ENCODE measurements around the gene SETBP1.

The SETBP1 gene

GRCh38 chr18:44848644-44849335, 168.1 kb downstream of the SETBP1 start:
- TF ChIP-seq CTCF (IDR thresholded peaks at IDR 0.05), result no peak
- peaks cover 12% of the 10 kb centered on the region for H3K4me1 Mint-ChIP-seq
- H3K4me3 Mint-ChIP-seq, result no peak overlapping the region
- peaks cover 6% of the 10 kb centered on the region for H3K9me3 Mint-ChIP-seq
- H3K27me3 Mint-ChIP-seq (ENCODE audit: low read depth, poor library complexity), result no peaks in the 10 kb centered on the region
- no peak for DNase-seq
- H3K36me3 Mint-ChIP-seq (ENCODE audit: low read depth), result peaks cover 23% of the 10 kb centered on the region
- no peak overlapping the region for H3K27ac Mint-ChIP-seq

- peaks cover 5% of the 10 kb centered on the region for H3K9me3 Mint-ChIP-seq
- no peak overlapping the region for H3K4me3 Mint-ChIP-seq
- DNase-seq, result no peak
- peaks cover 27% of the 10 kb centered on the region for H3K36me3 Mint-ChIP-seq (ENCODE audit: low read depth)
- no peaks in the 10 kb centered on the region for H3K27me3 Mint-ChIP-seq (ENCODE audit: low read depth, poor library complexity)
- peaks cover 12% of the 10 kb centered on the region for H3K4me1 Mint-ChIP-seq
- H3K27ac Mint-ChIP-seq, result no peak overlapping the region
- TF ChIP-seq CTCF (IDR thresholded peaks at IDR 0.05), result no peak
Observed at GRCh38 chr18:44849361-44849760, 168.7 kb downstream of the SETBP1 start.

- Mint-ChIP-seq H3K36me3 (ENCODE audit: low read depth) (peaks cover 27% of the 10 kb centered on the region), H3K27ac (no peak overlapping the region), H3K9me3 (no peaks in the 10 kb centered on the region), H3K27me3 (ENCODE audit: low read depth, poor library complexity) (no peaks in the 10 kb centered on the region), H3K4me3 (no peak overlapping the region), H3K4me1 (peaks cover 6% of the 10 kb centered on the region)
- TF ChIP-seq CTCF (IDR thresholded peaks at IDR 0.05), result no peak
- DNase-seq, result no peak
Observed at GRCh38 chr18:44850001-44850400, 169.3 kb downstream of the SETBP1 start.

- no peak overlapping the region for H3K4me3 Mint-ChIP-seq
- H3K36me3 Mint-ChIP-seq (ENCODE audit: low read depth), result peaks cover 29% of the 10 kb centered on the region
- no peaks in the 10 kb centered on the region for H3K27me3 Mint-ChIP-seq (ENCODE audit: low read depth, poor library complexity)
- DNase-seq, result no peak
- H3K4me1 Mint-ChIP-seq, result no peaks in the 10 kb centered on the region
- no peaks in the 10 kb centered on the region for H3K9me3 Mint-ChIP-seq
- H3K27ac Mint-ChIP-seq, result no peak overlapping the region
- TF ChIP-seq CTCF (IDR thresholded peaks at IDR 0.05), result no peak
Observed at GRCh38 chr18:44851856-44852621, 171.4 kb downstream of the SETBP1 start.

GRCh38 chr18:44852818-44853217, 172.1 kb downstream of the SETBP1 start:
- no peak for TF ChIP-seq CTCF (IDR thresholded peaks at IDR 0.05)
- no peaks in the 10 kb centered on the region for H3K4me1 Mint-ChIP-seq
- H3K27ac Mint-ChIP-seq, result no peak overlapping the region
- DNase-seq, result no peak
- no peak overlapping the region for H3K4me3 Mint-ChIP-seq
- peaks cover 29% of the 10 kb centered on the region for H3K36me3 Mint-ChIP-seq (ENCODE audit: low read depth)
- H3K9me3 Mint-ChIP-seq, result no peaks in the 10 kb centered on the region
- no peaks in the 10 kb centered on the region for H3K27me3 Mint-ChIP-seq (ENCODE audit: low read depth, poor library complexity)

All from nephron progenitor cell (in vitro differentiated cells).